HPDE6-E6E7 (cell line): ENCODE results near the gene STAT3.
"Not testable (repeated sequence)": the region's sequence is repeated elsewhere in the genome, so short reads cannot be mapped to it uniquely, and the experiment has no call there.

ENCODE experiments used
- DNase-seq: peaks from one replicate; pipeline ENCODE4 v3.0.0; 2011; ENCODE audit warnings: missing footprints; ENCODE audit errors: extremely low spot score

Gene STAT3

DNA sequence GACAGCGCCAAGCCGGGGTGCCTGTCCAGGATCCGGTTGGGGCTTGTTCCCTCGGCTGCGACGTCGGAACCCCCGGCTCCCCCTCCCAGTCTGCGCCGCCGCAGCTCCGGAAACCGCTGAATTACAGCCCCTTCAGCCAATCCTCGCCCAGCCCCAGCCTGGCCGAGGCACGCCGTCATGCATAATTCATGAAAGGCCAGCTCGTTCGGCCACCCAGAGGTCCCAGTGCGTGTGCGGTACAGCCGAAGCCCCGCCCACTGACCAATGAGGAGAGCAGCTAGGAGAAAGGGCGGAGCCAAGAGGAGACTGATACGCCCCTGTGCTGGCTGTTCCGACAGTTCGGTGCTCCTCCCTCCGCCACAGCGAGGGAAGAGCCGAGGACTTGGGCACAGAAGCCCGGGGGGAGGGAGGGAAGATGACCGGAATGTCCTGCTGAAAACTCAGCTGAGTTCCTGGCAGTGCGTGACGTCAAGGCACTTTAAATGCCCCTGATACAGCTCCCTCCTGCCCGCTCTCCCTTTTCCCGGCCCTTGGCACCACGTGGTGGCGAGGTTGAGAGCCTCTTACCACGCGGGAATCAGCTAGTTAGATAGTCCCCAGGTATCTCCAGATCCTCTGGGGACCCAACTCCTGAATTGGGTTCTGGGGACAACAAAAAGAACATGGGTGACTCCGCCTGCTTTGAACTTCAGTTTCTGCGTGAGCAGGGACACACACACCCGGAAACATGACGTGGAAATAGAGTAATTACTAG, at the start of gene STAT3:
Gene STAT3 (minus strand): TSS at position 62 of the 754 bp plus-strand sequence. CDS start 39,926 bp downstream, outside the sequence.
- peak; percentile 99 for DNase-seq

DNA sequence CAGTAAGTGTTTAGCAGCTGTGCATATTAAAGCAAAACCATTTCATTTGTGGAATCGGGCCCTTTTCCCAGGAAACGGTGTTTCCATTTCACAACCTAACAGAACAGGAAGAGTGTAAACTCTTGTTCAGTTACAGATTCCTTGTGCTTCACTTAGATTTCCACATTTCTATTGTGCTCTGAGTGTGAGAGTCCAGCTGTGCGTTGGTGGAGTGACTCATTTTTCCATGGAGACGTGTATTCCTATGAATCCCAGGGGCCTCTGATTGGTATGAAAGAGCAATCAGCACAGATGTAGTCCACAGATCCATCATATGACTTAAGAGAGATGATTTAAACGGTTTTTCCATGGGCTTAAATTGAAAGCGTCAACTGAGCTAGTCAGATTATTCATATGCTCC, 48.1 kb upstream of the STAT3 start:
- no peak for DNase-seq

DNA sequence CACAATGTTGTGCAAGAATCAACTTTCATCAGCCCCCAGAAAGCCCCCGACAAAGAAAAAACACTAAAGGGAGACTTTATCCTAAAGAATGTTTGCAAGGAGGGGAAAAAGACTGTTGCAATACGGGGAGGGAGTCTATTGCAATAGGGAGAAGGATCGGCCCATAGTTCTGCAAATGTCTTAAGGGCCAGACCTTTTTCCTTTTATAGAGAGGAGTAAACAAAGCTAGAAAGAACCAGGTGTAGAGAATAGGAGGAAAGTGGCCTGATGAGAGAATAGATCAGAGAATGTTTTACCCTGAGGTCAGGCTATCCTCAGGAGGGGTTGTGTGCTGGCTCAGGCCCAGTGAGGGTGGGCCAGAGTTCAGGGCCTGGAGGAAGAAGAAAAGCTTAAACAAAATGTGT, 43.5 kb upstream of the STAT3 start:
- DNase-seq: no peak

DNA sequence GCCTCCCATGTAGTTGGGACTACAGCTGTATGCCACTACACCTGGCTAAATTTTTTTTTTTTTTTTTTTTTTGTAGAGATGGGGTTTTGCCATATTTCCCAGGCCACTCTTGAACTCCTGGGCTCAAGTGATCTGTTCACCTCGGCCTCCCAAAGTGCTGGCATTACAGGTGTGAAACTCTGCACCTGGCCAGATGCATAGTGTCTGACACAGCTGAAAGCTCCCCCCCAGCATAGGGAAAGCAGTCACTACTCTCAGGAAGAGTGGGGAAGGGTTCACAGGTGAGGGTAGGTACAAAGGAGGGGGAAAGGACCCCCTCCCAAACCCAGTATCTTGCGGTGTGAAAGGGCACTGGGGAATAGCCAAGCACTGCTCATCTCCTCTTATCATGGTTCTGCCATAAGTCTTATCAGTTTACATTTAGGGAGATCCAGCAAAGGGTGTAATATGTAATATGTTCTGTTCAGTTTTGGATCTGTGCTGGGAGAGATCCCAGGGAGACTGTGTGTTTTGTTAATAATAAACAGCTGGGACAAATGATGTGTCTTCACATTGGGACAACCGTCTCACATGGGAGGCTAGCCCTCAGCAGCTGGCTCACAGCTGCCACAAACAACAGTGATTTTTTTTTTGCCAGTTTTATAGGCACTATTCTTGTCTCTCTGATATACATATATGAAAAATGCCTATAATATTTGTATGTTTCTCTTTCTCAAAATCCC, 41.6 kb upstream of the STAT3 start:
- DNase-seq: no peak

- peak; percentile 90 for DNase-seq
These were observed 40.1 kb upstream of the STAT3 start for GRCh38 chr17:42428141-42428944.

- no peak for DNase-seq
These were observed 36.9 kb upstream of the STAT3 start for GRCh38 chr17:42424991-42425610.

- DNase-seq: no peak
These were observed 35.5 kb upstream of the STAT3 start for GRCh38 chr17:42423766-42424165.

DNA sequence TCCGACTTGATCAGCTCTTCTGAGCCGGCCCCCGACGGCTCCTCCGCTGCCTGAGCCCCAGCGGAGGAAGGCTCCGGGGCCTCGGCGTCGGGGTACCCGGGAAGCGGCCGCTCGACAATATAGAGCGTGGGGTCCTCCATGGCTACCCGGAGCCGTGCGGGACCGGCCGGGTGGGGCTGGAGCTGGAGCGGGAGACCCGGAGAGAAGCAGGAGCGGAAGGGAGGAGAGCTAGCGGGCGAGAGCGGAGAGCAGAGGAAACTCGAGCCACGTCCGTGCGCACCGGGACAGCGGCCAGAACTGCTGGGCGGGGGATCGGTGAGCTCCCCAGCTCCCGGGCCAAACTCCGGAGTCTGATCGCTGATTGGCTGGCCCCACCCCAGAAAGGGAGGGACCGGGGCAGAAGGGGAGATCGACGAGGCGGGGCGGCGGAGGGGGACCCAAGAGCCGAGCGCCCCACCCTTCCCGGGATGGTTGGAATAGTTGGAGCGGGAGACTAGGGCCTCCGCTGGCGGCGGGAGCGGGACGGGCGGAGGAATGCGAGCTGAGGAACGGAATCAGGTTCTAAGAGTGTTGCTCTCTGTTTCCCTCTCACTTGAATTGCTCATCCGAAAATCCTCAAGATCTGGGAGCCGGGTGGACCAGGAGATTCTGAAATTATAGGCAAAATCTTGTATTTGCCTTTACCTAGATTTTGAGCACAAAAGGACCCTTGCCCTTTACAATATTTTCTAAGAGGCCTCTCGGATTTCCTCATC, 34.9 kb upstream of the STAT3 start, which contains the start of gene CAVIN1:
Gene CAVIN1 (minus strand): TSS at position 299 of the 755 bp plus-strand sequence. CDS start 159 bp downstream, at position 140.
- peak; percentile 95 for DNase-seq

DNA sequence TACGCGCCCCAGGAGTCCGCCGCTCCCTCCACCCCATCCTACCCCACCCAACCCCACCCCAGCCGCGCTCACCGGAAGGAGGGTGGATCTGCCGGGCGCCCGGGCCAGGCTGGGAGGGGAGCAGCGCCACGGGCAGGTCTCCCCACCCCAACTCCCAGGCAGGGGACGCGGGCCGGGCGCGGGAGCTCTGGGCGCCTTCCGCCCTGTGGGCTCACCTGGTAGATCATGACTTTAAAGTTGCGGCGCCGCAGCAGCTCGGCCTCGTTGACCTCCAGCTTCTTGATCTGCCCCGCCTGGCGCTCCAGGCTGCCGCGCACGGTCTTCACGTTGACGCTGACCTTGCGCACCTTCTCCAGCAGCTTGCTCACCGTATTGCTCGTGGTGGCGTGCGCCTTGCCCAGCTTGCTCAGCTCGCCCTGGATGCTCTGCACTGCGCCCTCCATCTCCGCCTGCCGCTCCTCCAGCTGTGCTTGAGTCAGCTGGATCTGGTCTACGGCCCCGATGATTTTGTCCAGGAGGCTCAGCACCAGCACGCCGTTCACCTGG, 34.2 kb upstream of the STAT3 start:
- no peak for DNase-seq

DNA sequence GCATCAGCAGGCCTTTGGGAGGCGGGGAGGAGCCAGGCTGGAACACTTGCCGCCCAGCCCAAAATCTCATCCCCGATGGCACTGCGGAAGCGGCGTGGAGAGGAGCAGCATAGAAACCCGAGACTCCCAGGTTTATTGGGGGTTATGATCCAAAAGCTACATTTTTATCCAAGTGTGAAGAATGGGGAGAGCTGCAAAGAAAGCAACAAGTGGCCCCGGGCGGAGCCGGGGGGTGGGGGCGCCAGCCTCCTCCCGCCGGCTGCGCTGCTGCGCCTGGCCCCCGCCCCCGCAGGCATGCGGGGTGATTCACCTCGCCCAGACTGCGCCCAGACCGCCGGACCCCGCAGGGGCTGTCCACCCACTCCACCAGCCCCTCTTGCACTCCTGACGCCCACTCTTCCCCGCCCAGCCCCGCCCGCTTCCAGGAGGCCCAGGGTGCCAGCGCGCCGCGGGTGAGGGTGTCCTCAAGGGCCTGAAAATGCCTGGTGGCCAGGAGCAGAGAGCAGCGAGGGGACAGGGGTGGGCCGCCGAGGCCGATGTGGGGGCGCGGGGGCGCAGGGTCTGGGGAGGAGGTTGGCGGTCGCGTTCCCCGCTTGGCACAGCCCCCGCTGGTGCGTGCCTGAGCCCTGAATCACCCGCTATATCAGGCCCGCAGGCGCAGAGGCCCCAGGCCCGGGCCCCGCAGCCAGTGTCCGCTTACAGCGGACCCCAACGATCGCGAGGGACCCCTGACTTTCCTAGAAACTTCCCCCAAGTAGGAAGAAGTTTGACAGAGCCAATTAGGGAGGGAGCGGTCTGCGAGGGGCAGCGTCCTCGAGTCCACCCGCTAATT, 33.5 kb upstream of the STAT3 start:
- DNase-seq: no peak

- no peak for DNase-seq
These were observed 32.9 kb upstream of the STAT3 start for GRCh38 chr17:42421136-42421506.

DNA sequence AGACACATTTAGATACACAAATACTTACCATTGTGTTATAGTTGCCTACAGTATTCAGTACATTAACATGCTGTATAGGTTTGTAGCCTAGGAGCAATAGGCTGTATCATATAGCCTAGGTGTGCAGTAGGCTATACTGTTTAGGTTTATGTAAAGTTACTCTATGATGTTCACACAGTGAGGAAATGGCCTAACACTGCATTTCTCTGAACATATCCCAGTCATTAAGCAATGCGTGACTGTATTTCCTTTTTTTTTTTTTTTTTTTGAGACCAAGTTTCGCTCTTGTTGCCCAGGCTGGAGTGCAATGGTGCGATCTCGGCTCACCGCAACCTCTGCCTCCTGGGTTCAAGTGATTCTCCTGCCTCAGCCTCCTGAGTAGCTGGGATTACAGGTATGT, 29.7 kb upstream of the STAT3 start:
- not testable (repeated sequence) for DNase-seq

- DNase-seq: no peak
These were observed 26.6 kb upstream of the STAT3 start for GRCh38 chr17:42414704-42415409.

DNA sequence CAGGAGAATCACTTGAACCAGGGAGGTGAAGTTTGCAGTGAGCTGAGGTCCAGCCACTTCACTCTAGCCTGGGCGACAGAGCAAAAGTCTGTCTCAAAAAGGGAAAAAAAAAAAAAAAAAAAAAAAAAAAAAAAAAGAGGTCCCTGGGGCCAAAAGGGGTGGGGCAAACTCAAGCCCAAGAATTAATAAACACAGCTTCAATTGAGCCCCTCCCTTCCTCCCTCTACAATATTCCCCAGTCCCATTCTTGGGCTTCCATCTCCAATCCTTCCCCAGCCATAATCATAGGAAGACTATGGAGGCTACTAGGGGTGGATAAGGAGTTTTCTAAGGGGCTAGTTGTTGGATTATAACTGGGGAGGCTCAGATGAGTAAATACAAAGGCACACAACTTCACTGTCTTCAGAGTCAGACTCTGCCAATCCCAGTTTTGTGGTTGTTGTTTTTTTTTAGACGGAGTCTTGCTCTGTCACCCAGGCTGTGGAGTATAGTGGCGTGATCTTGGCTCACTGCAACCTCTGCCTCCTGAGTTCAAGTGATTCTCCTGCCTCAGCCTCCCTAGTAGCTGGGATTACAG, 25.3 kb upstream of the STAT3 start:
- DNase-seq: no peak

DNA sequence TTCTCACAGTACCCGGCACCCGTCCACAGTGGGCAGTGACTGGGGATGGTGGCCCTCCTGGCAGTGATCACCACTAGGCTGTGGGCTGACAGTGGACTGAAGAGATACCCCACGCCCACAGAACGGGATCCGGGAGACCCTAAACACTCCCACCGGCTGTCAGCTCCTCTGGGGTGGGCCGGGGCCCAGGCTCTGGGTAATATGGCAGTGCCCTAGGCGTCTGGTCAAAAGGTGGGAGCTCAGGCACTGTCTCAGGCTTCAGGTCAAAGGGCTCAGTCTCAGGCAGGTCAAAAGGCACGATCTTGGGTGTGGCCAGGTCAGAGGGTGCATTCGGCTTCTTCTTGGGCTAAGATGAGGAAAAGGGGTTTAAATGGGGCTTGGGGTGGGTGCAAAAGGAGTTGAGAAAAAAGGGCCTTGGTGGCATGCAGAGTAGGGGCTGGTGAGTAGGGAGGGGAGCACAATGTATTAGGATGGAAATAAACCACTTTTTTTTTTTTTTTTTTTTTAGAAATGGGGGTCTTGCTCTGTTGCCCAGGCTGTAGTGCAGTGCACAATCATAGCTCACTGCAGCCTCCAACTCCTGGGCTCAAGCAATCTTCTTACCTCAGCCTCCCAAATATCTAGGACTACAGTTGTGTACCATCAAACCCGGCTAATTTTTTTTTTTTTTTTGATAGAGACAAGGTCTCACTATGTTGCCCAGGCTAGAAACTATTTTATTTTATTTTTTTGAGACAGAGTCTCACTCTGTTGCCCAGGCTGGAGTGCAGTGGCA, 23.9 kb upstream of the STAT3 start:
- no peak for DNase-seq

GRCh38 chr17:42411361-42411760, 23.1 kb upstream of the STAT3 start:
- no peak for DNase-seq

DNA sequence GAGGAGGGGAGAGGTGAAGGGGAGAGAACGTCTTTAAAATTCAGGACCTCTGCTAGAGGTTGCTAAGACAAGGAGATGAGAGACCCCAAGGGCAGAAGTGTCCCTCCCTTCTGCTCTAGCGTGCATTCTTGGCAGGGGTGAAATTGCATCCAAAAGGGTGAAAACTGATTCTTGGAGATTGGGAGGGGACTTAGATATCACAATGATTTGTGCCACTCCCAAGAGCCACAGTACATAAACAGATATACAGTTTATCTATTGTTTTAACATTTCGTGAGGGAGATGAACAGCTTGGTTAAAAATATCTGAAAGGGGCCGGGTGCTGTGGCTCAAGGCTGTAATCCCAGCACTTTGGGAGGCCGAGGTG, 22.1 kb upstream of the STAT3 start:
- no peak for DNase-seq
